Breast epithelium (tissue), 4 donors: ENCODE results near the gene CADPS2. TPM values are rescaled to one million over a fixed set of nuclear protein-coding genes. Genes with fewer than 3 reads are reported as not detected.

Experiments used
- DNase-seq, 2 donors: peaks; one replicate each; pipeline ENCODE4 v3.0.0-alpha.2; 2019; ENCODE audit warnings: low spot score in 2 of 2
- H3K27ac ChIP-seq, 2 donors: fragments of 200-600 bp; sonication (generic) in 1 of 2; one replicate each; pipeline ENCODE4 v1.5.1; 2016 to 2019; ENCODE audit warnings: mild to moderate bottlenecking in 1 of 2
- H3K27me3 ChIP-seq, 2 donors: fragments of 200-600 bp; sonication (generic) in 1 of 2; one replicate each; pipeline versions ENCODE4 v1.5.1 to v1.6.0; 2017 to 2019; ENCODE audit warnings: control low read depth in 1 of 2, mild to moderate bottlenecking in 1 of 2
- H3K36me3 ChIP-seq: fragments of 200-600 bp; one replicate; pipeline ENCODE4 v1.5.1; 2019
- H3K4me1 ChIP-seq, 2 donors: fragments of 200-600 bp; sonication (generic); one replicate each; pipeline ENCODE4 v1.5.1; 2016 to 2019; ENCODE audit warnings: control low read depth in 1 of 2
- H3K4me3 ChIP-seq, 3 donors: fragments of 200-600 bp; sonication (generic); 1 replicate in 2 of 3; 2 replicates in 1 of 3; pipeline ENCODE4 v1.5.1; 2016 to 2019; ENCODE audit warnings: mild to moderate bottlenecking in 3 of 3, moderate library complexity in 2 of 3
- H3K9me3 ChIP-seq, 2 donors: fragments of 200-600 bp; sonication (generic) in 1 of 2; one replicate each; pipeline ENCODE4 v1.5.1; 2016 to 2019; ENCODE audit warnings: control low read depth in 1 of 2
- POLR2A ChIP-seq: fragments of 450-650 bp; IDR thresholded peaks from one replicate; pipeline ENCODE4 v1.6.1; 2016; ENCODE audit warnings: antibody characterized with exemption, mild to moderate bottlenecking, moderate library complexity
- POLR2AphosphoS5 ChIP-seq, 3 donors: sonication (generic); formaldehyde crosslinking; IDR thresholded peaks; one replicate each; pipeline ENCODE4 v1.6.1; 2017; ENCODE audit warnings: antibody characterized with exemption in 3 of 3
- intact Hi-C: fragments of 100-400 bp; cut with DNase I; formaldehyde crosslinking; loops from one replicate; pipeline ENCODE4 v1.15.1; 2023; ENCODE audit warnings: low total_unique reads
- total RNA-seq, 3 donors: library from RNA; depleted of rRNA; stranded (reverse); fragments of >200 nt; gene quantifications; one replicate each; pipeline ENCODE4 v1.1.0, GENCODE V29; 2016
- TF ChIP-seq, protein P1 (sequence below), 3 donors: fragments of 450-650 bp; IDR thresholded peaks; one replicate each; pipeline ENCODE4 v1.5.1; 2016 to 2017; ENCODE audit warnings: antibody characterized with exemption in 3 of 3, mild to moderate bottlenecking in 3 of 3, moderate library complexity in 3 of 3

Gene CADPS2
- total RNA-seq, 3 donors from 2014 or later = 12.3 to 67.5 (median 66.5) TPM

DNA sequence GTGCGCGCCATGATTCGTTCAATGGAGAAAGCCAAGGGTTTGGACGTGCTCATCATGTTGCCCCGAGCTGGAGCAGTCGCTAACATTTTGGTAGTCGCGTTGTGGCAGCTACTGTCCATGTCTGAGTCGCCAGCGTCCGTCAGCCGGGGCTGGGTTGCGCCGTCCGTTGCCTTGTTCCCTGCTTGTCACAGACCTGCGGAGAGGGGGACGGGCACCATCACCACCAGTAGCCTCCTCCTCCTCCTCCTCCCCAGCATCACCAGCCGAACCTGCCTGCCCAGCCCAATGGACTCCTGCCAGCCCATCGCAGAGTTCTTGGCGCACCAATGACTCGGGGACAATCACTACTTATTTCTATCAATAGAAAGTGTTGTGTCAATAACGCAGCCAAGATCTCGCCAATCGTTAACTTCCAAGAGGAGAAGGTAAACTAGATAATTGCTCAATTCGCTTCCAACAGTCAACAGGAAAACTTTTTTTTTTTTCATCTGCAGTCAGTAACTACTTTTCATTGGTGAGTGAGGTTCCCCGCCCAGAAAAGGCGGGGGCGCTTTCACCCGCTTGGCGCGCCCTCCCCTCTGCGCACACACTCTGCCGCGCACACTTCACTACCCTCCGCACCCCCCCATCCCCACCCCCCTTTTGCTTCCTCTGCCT, 581.8 kb downstream of the CADPS2 start, which contains the start of gene FEZF1:
TSS of gene FEZF1 (minus strand) at position 432 of the 657 bp plus-strand sequence. CDS start at position 119, 313 bp downstream.
- Histone ChIP-seq H3K27me3 (peaks cover 12 to 100% of the 10 kb centered on the region in 2 donors), H3K4me3 (peak within 1 kb of the TSS; percentile 5 to 61 (median 26)), H3K4me1 (peaks cover 7 to 20% of the 10 kb centered on the region in 2 donors), H3K36me3 (no peaks in the 10 kb centered on the region), H3K9me3 (no peaks in the 10 kb centered on the region), H3K27ac (no peak within 1 kb of the TSS)
- intact Hi-C loops = no loop called here
- DNase-seq = no peak
- TF ChIP-seq, protein P1, sequence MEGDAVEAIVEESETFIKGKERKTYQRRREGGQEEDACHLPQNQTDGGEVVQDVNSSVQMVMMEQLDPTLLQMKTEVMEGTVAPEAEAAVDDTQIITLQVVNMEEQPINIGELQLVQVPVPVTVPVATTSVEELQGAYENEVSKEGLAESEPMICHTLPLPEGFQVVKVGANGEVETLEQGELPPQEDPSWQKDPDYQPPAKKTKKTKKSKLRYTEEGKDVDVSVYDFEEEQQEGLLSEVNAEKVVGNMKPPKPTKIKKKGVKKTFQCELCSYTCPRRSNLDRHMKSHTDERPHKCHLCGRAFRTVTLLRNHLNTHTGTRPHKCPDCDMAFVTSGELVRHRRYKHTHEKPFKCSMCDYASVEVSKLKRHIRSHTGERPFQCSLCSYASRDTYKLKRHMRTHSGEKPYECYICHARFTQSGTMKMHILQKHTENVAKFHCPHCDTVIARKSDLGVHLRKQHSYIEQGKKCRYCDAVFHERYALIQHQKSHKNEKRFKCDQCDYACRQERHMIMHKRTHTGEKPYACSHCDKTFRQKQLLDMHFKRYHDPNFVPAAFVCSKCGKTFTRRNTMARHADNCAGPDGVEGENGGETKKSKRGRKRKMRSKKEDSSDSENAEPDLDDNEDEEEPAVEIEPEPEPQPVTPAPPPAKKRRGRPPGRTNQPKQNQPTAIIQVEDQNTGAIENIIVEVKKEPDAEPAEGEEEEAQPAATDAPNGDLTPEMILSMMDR (IDR thresholded peaks at IDR 0.05) = no peak

- Histone ChIP-seq H3K27ac (no peak overlapping the region), H3K27me3 (peaks cover 12 to 98% of the 10 kb centered on the region in 2 donors), H3K4me3 (peak overlapping the region in 1 of 3 donors; percentile 61), H3K36me3 (no peaks in the 10 kb centered on the region), H3K9me3 (no peaks in the 10 kb centered on the region), H3K4me1 (peaks cover 7 to 20% of the 10 kb centered on the region in 2 donors)
- no peak for DNase-seq
- intact Hi-C loops = no loop called here
- TF ChIP-seq POLR2AphosphoS5 (IDR thresholded peaks at IDR 0.05) (no peak), POLR2A (no peak)
- TF ChIP-seq, protein P1 (IDR thresholded peaks at IDR 0.05) = no peak
Measured at GRCh38 chr7:122303531-122304318, 582.5 kb downstream of the CADPS2 start.

DNA sequence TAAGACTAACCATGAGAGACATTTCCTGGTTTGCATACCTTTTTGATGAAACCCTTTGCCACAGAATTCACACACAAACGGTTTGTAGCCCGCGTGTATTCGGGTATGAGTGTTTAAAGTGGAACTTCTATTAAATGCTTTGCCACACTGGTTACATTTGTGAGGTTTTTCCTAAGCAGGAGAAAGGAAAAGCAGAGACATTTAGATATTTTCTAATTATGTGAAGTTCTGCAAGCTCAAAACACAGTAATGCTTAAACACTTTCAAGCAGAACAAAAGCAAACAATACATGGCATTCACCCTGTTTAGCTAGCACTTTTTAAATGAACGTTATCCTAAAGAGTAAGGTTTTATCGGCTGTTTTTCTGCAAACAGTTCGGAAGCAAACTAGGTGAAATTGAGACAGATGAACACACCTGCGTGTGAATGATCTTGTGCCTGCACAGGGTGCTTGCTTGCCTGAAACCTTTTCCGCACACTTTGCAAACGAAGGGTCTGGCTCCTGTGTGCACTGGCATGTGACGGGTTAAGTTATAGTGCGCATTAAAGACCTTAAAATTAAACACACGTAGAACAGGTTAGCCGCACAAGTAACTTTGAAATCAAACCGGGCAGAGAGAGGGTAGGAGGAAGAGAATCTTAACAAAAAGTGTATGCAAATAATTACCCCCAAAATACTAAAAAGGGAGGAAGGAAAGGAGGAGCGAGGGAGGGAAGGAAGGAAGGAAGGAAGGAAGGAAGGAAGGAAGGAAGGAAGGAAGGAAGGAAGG, 583.3 kb downstream of the CADPS2 start:
- Histone ChIP-seq H3K36me3 (no peaks in the 10 kb centered on the region), H3K4me1 (peaks cover 7 to 20% of the 10 kb centered on the region in 2 donors), H3K27me3 (peaks cover 12 to 98% of the 10 kb centered on the region in 2 donors), H3K4me3 (no peak overlapping the region), H3K27ac (no peak overlapping the region), H3K9me3 (no peaks in the 10 kb centered on the region)
- DNase-seq = no peak
- no peak for TF ChIP-seq POLR2AphosphoS5 (IDR thresholded peaks at IDR 0.05)
- TF ChIP-seq, protein P1 (IDR thresholded peaks at IDR 0.05) = no peak
- TF ChIP-seq POLR2A = no peak
- intact Hi-C loops = no loop called here

DNA sequence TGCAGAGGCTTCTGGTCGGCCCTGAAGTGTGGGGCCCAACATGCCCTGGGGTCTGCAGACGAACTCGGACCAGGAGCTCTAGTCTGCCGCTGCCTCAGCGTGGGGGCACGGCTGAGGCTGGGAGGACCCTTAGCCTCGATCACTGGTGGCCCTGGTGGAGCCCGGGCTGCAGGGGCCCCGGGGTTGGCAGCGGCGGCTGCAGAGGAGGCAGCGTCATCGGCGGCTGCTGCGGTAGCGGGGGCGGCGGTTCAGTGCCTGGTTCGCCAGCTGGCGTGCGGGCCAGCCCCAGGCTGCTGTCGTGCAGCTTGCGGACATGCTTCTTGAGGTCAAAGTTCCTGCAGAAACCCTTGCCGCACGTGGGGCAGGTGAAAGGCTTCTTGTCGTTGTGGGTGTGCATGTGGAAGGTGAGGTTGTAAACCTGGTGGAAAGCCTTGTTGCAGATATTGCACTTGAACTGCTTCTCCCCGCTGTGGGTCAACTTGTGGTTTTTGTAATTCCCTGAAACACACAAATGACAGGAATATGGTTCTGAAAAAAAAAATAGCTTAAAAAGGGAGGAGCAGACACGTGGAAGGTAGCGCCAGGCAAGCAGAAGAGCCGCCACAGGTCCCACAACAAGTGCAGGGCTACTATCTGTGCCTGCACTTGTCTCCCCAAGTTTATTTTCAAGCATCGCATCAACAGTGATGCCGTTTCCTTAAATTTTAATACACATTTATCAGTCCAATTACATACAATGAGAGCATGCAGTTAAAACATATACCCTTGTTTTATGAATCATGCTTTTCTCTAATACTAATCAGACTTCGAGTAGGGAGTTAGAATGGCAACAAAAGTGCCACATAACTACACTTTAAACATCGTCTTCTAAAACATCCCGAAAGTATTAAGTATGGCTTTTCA, 584.2 kb downstream of the CADPS2 start:
- H3K36me3 ChIP-seq = no peaks in the 10 kb centered on the region
- H3K4me1 ChIP-seq = peaks cover 7 to 20% of the 10 kb centered on the region in 2 donors
- H3K9me3 ChIP-seq = no peaks in the 10 kb centered on the region
- peaks cover 12 to 94% of the 10 kb centered on the region in 2 donors for H3K27me3 ChIP-seq
- TF ChIP-seq POLR2A = no peak
- no peak for TF ChIP-seq POLR2AphosphoS5 (IDR thresholded peaks at IDR 0.05)
- TF ChIP-seq, protein P1 (IDR thresholded peaks at IDR 0.05) = no peak
- no peak overlapping the region for H3K4me3 ChIP-seq
- intact Hi-C loops = no loop called here
- no peak for DNase-seq
- H3K27ac ChIP-seq = no peak overlapping the region
